Adrenal gland (tissue), 12 donors: Measurements from ENCODE around the gene PLAA. TPM values are rescaled to one million over a fixed set of nuclear protein-coding genes. Genes with fewer than 3 reads are reported as not detected.

Experiments
- DNase-seq, 7 donors: peaks; one replicate each; pipeline ENCODE4 v3.0.0-alpha.2; 2019 to 2020
- H3K27ac ChIP-seq, 5 donors: fragments of 200-600 bp; sonication (generic) in 4 of 5; 1 replicate in 3 of 5; 2 replicates in 2 of 5; pipeline versions ENCODE4 v1.5.1 to v1.8.0; 2016 to 2020; ENCODE audit warnings: mild to moderate bottlenecking in 1 of 5
- H3K27me3 ChIP-seq: fragments of 200-600 bp; 2 replicates; pipeline ENCODE4 v1.8.0; 2021
- H3K36me3 ChIP-seq, 2 donors: fragments of 200-600 bp; replicated peaks in 1 of 2; 1 replicate in 1 of 2; 2 replicates in 1 of 2; pipeline versions ENCODE4 v1.5.1 to v1.8.0; 2018 to 2022
- H3K4me1 ChIP-seq, 2 donors: fragments of 200-600 bp; replicated peaks in 1 of 2; 1 replicate in 1 of 2; 2 replicates in 1 of 2; pipeline versions ENCODE4 v1.5.1 to v1.8.0; 2018 to 2021
- H3K4me3 ChIP-seq, 4 donors: fragments of 200-600 bp; sonication (generic) in 3 of 4; one replicate each; pipeline ENCODE4 v1.5.1; 2016 to 2018
- H3K9me3 ChIP-seq, 3 donors: fragments of 200-600 bp; sonication (generic) in 1 of 3; replicated peaks in 1 of 3; 1 replicate in 2 of 3; 2 replicates in 1 of 3; pipeline versions ENCODE4 v1.5.1 to v1.8.0; 2016 to 2021
- CTCF ChIP-seq, 6 experiments: fragments of 450-650 bp in 4 of 6; fragments of 200-600 bp in 2 of 6; sonication (generic) in 1 of 6; IDR thresholded peaks; 1 replicate in 5 of 6; 2 replicates in 1 of 6; pipeline versions ENCODE4 v1.5.1 to v1.8.0; 2016 to 2021; ENCODE audit warnings: antibody characterized with exemption in 6 of 6, mild to moderate bottlenecking in 2 of 6, moderate library complexity in 1 of 6
- POLR2A ChIP-seq, 2 donors: fragments of 450-650 bp; IDR thresholded peaks; one replicate each; pipeline ENCODE4 v1.6.1; 2017; ENCODE audit warnings: antibody characterized with exemption in 2 of 2, mild to moderate bottlenecking in 2 of 2, moderate library complexity in 1 of 2
- WGBS, 4 donors: extraction: QIAGEN DNeasy Blood & Tissue Kit in 2 of 4; methylation state at CpG; one replicate each; pipeline versions ENCODE4 v1.1.5 to v1.1.7; 2013 to 2017; 5-methylcytosine and 5-hydroxymethylcytosine counted together
- intact Hi-C, 2 donors: fragments of 100-400 bp; cut with DNase I; formaldehyde crosslinking; loops; one replicate each; pipeline versions ENCODE4 v1.14.1 to v1.15.0; 2022 to 2023
- polyA plus RNA-seq, 3 donors: library from polyadenylated mRNA; stranded (reverse); fragments of 200-250 nt in 2 of 3; fragments of 350-450 nt in 1 of 3; fragmentation: Illumina TruSeq in 1 of 3; extraction: RNeasy Lipid Tissue Mini Kit (QIAGEN cat#74804) in 1 of 3; gene quantifications; one replicate each; pipeline ENCODE4 v1.2.3, GENCODE V29; 2013 to 2014
- total RNA-seq, 9 donors: library from RNA; depleted of rRNA in 4 of 9; stranded (reverse); fragments of >200 nt in 4 of 9; fragments of 120-200 nt in 1 of 9; fragmentation: NEBNext Ultra II Directional in 1 of 9; extraction: Animal tissue kit (Norgen Biotek cat#: 25700) in 1 of 9; gene quantifications; one replicate each; pipeline versions ENCODE4 v1.1.0 to v1.2.4, GENCODE V29; 2013 to 2023
- donor health status: healthy with polysubstance abuse.
- donor health status: Bipolar disorder and iron deficiency.
- donor health status: DM: yes; HTN: yes; CAD: no.
- donor health status: DM: no; HTN: no; CAD: no.
- donor health status: DM: no; HTN: no; CAD: no.
- donor health status: DM: yes; HTN: yes; CAD: no.

PLAA gene
- total and polyA plus RNA-seq, 12 donors = 12.8 to 89.8 (median 37.8) TPM

- H3K9me3 ChIP-seq = peaks cover 0 to 9% (median 0%) of the 10 kb centered on the region in 3 donors
- no peaks in the 10 kb centered on the region for H3K36me3 ChIP-seq
- H3K27ac ChIP-seq = no peak overlapping the region
- no peak overlapping the region for H3K4me3 ChIP-seq
- intact Hi-C loops = no loop called here
- DNase-seq = no peak
- H3K4me1 ChIP-seq = peaks cover 14 to 19% of the 10 kb centered on the region in 2 donors
- no peaks in the 10 kb centered on the region for H3K27me3 ChIP-seq
- TF ChIP-seq POLR2A (IDR thresholded peaks at IDR 0.05) (no peak), CTCF (IDR thresholded peaks at IDR 0.05) (no peak)
Observed at GRCh38 chr9:26935847-26936246, 11.2 kb downstream of the PLAA start.

DNA sequence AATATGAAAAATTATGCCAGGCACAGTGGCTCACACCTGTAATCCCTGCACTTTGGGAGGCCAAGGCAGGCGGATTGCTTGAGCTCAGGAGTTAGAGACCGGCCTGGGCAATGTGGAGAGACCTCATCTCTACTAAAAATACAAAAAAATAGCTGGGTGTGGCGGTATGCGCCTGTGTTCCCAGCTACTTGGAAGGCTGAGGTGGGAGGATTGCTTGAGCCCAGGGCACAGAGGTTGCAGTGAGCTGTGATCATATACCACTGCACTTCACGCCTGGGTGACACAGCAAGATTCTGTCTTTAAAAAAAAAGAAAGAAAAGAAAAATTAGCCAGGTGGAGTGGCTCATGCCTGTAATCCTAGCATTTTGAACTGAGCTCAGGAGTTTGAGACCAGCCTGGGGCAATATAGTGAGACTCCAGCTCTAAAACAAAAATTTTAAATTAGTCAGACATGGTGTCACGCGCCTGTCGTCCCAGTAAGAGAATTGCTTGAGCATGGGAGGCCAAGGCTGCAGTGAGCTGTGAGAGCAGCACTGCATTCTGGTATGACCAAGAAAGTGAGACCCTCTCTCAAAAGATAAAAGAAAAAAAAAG is 18.0 kb downstream of the PLAA start:
- H3K27me3 ChIP-seq = no peaks in the 10 kb centered on the region
- no peaks in the 10 kb centered on the region for H3K4me1 ChIP-seq
- TF ChIP-seq CTCF (IDR thresholded peaks at IDR 0.05) = no peak
- no peak for TF ChIP-seq POLR2A (IDR thresholded peaks at IDR 0.05)
- intact Hi-C loops = no loop called here
- WGBS, 4 donors = 94 to 97% (median 95%) methylated on average over 8 of the region's 8 CpGs
- DNase-seq = no peak
- no peaks in the 10 kb centered on the region for H3K9me3 ChIP-seq
- no peak overlapping the region for H3K27ac ChIP-seq
- H3K4me3 ChIP-seq = no peak overlapping the region
- H3K36me3 ChIP-seq = peaks cover 0 to 31% of the 10 kb centered on the region in 2 donors

DNA sequence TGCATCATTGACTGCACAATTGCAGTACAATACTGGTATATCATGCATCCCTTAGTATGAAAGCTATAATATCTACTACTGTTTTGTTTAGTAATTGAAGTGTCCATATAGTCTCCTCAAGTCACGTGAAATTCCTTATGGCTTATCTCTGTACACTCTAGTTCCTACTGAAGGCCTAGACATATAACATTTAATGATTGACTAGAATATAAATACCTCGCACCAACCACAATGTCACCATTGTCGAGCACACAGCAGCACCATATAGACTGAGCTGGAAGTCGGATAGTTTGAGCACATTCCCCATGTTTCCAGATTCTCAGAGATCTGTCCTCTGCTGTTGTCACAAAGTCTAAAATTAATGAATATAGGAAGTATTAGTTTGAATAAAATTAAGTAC is 21.4 kb downstream of the PLAA start:
- no peaks in the 10 kb centered on the region for H3K9me3 ChIP-seq
- H3K27me3 ChIP-seq = no peaks in the 10 kb centered on the region
- intact Hi-C loops = no loop called here
- no peak overlapping the region for H3K27ac ChIP-seq
- WGBS, 4 donors = 94 to 97% (median 96%) methylated on average over 4 of the region's 4 CpGs
- TF ChIP-seq CTCF (IDR thresholded peaks at IDR 0.05) (no peak), POLR2A (IDR thresholded peaks at IDR 0.05) (no peak)
- no peak for DNase-seq
- no peaks in the 10 kb centered on the region for H3K4me1 ChIP-seq
- H3K36me3 ChIP-seq = peaks cover 0 to 60% of the 10 kb centered on the region in 2 donors
- H3K4me3 ChIP-seq = no peak overlapping the region

GRCh38 chr9:26919698-26920097 is 27.3 kb downstream of the PLAA start:
- H3K27me3 ChIP-seq = no peaks in the 10 kb centered on the region
- no peak overlapping the region for H3K4me3 ChIP-seq
- no peaks in the 10 kb centered on the region for H3K4me1 ChIP-seq
- TF ChIP-seq CTCF (IDR thresholded peaks at IDR 0.05) = no peak
- TF ChIP-seq POLR2A (IDR thresholded peaks at IDR 0.05) = no peak
- no peak for DNase-seq
- H3K27ac ChIP-seq = no peak overlapping the region
- WGBS, 4 donors = 42 to 60% (median 53%) methylated on average over 1 of the region's 1 CpG
- H3K36me3 ChIP-seq = peaks cover 0 to 86% of the 10 kb centered on the region in 2 donors
- no peaks in the 10 kb centered on the region for H3K9me3 ChIP-seq
- intact Hi-C loops = no loop called here
